ENCODE data around the gene CSF1R.

The CSF1R gene

DNA sequence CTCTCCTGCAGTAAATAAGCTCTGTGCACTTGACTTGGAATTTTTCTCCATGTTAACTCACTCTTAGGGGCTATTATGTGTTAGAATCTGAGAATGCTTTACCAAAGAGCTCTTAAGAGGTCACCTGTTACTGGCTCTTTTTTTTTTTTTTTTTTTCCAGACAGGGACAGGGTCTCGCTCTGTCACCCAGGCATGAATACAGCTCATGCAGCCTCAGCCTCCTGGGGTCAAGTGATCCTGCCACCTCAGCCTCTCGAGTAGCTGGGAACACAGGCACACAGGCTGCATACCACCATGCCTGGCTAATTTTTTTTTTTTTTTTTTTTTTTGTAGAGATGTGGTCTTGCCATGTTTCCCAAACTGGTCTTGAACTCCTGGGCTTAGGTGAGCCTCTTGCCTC is 63.7 kb downstream of the CSF1R start:
- H3K4me3 ChIP-seq (ENCODE audit: low read length): no peak overlapping the region
- no peak overlapping the region for H3K27ac ChIP-seq (ENCODE audit: low read length)
- peaks cover 97% of the 10 kb centered on the region for H3K36me3 ChIP-seq (ENCODE audit: insufficient read depth, low read depth, low read length)
- peak overlapping the region; percentile 0; the same call in 1 of the 2 replicates for H3K9ac ChIP-seq (ENCODE audit: low read depth, low read length)
- H3K9me3 ChIP-seq (ENCODE audit: insufficient read depth, low read depth, low read length): no peaks in the 10 kb centered on the region
- H3K27me3 ChIP-seq (ENCODE audit: insufficient read depth, low read length): no peaks in the 10 kb centered on the region
- peaks cover 7% of the 10 kb centered on the region; the same call in 1 of the 2 replicates for H3K4me1 ChIP-seq (ENCODE audit: insufficient read depth, low read length)

DNA sequence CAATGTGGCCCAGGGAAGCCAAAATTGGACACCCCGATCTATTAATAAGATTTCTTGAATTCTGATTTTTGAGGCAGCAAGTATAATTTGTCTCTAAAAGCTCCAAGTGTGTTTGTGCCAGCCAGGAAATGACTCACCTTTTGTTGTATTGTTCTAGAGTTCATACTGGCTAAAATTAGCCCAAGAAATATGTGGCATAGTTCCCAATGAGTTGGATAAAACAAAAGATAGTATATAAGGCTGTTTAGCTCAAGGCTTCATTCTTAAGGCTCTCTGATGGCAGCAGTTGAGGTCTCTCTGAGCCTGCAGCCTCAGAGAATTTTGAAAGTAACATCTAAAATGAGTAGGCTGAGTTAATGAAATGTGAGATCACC is 64.2 kb downstream of the CSF1R start:
- Histone ChIP-seq H3K27ac (ENCODE audit: low read length) (no peak overlapping the region), H3K36me3 (ENCODE audit: insufficient read depth, low read depth, low read length) (peaks cover 97% of the 10 kb centered on the region)

DNA sequence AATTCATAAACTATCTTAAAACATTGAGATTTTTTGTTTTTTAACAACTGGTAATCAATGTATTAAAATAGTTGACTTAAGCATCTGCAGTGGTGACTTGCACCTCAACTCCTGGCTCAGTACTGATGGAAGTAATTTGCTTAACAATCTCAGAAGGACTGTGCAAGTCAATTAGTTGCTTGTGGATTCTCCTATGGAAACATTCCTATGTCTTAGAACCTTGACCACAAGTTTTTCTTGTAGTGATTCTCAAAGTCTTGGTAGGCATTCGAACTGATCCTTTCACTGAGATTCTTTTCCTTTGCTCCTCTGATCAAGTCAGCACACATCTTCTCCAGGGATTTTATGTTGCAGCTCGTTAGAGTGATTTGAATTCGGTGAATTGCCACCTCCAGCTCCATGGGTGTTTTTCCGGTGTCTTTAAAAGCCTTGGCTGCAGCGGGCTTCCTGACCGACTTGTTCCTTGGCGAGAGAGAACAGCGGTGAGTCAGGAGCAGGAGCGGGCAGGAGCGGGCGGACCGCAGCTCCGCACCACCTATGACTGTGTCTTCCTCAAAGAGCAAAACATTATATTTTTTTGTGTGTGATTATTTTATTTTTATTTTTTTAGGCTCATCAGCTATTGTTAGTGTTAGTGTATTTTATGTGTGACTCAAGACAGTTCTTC is 64.7 kb downstream of the CSF1R start:
- Histone ChIP-seq H3K27me3 (ENCODE audit: insufficient read depth, low read length) (no peaks in the 10 kb centered on the region), H3K4me3 (ENCODE audit: low read length) (peak overlapping the region; percentile 13; the same call in 1 of the 2 replicates), H3K27ac (ENCODE audit: low read length) (no peak overlapping the region), H3K4me1 (ENCODE audit: insufficient read depth, low read length) (peaks cover 7% of the 10 kb centered on the region; the same call in 1 of the 2 replicates), H3K36me3 (ENCODE audit: insufficient read depth, low read depth, low read length) (peaks cover 97% of the 10 kb centered on the region), H3K9me3 (ENCODE audit: insufficient read depth, low read depth, low read length) (no peaks in the 10 kb centered on the region), H3K9ac (ENCODE audit: low read depth, low read length) (no peak overlapping the region)

More for the DNA sequence above, 64.2 kb downstream of the CSF1R start:
- Histone ChIP-seq H3K4me3 (ENCODE audit: low read length) (no peak overlapping the region), H3K4me1 (ENCODE audit: insufficient read depth, low read length) (peaks cover 7% of the 10 kb centered on the region; the same call in 1 of the 2 replicates), H3K27me3 (ENCODE audit: insufficient read depth, low read length) (no peaks in the 10 kb centered on the region), H3K9ac (ENCODE audit: low read depth, low read length) (peak overlapping the region; percentile 0; the same call in 1 of the 2 replicates), H3K9me3 (ENCODE audit: insufficient read depth, low read depth, low read length) (no peaks in the 10 kb centered on the region)

DNA sequence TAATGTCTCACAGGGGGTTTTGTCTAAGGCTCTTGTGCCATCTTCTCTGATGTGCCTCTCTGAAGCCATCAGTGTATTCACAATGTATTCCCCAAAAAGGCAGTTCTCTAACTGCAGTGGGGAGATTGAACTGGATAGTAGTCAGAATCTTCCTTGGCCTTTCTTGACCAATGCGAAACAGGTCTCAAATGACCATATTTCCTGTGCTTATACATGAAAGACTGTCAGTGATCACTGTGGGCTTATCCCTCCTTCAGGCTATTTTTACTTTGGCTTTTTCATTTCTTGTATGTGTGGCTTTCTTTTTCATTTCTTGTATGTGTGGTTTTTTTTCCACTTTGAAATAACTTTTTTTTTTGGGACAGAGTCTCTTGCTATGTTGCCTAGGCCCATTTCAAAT is 66.1 kb downstream of the CSF1R start:
- Histone ChIP-seq H3K9ac (ENCODE audit: low read depth, low read length) (no peak overlapping the region), H3K27me3 (ENCODE audit: insufficient read depth, low read length) (no peaks in the 10 kb centered on the region), H3K4me3 (ENCODE audit: low read length) (no peak overlapping the region), H3K27ac (ENCODE audit: low read length) (no peak overlapping the region), H3K36me3 (ENCODE audit: insufficient read depth, low read depth, low read length) (peaks cover 100% of the 10 kb centered on the region), H3K9me3 (ENCODE audit: insufficient read depth, low read depth, low read length) (peaks cover 8% of the 10 kb centered on the region; the same call in 1 of the 2 replicates), H3K4me1 (ENCODE audit: insufficient read depth, low read length) (peaks cover 7% of the 10 kb centered on the region; the same call in 1 of the 2 replicates)

DNA sequence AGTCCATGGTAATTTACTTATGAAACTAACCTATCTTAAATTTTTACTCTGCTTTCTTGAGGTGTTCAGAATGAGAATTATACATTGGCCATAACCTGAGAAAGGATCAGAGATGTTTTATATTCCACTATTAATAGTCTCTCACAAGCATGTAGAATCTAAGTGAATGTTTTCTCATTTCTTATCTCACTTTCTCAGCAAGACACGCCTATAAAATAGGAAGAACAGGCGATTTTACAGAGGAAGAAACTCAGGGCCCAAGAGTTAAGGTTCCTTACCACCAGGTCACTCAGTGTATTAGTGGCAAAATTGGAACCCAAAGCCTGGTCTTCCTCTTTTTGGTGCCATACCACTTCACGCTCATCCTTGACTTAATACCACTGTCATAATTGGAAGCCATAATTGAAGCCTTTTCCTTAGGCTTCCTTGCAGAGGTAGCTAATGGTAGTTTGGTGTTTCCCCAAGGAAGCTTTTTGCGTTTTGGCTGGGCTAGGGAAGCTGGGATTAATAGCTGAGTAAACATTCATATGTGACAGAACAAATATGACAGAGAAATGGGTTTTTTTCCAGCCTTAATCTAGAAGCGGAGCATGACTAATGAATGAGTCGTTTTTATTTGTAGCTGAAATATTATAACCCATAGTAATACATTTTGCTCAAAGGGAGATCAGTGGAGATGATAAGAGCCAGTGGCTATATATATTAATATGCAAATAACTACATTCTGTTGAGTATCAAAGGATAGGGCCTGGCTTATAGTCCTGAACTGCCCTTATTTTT is 68.9 kb downstream of the CSF1R start:
- Histone ChIP-seq H3K4me3 (ENCODE audit: low read length) (no peak overlapping the region), H3K27ac (ENCODE audit: low read length) (no peak overlapping the region), H3K27me3 (ENCODE audit: insufficient read depth, low read length) (no peaks in the 10 kb centered on the region), H3K4me1 (ENCODE audit: insufficient read depth, low read length) (peaks cover 7% of the 10 kb centered on the region; the same call in 1 of the 2 replicates), H3K9ac (ENCODE audit: low read depth, low read length) (no peak overlapping the region), H3K9me3 (ENCODE audit: insufficient read depth, low read depth, low read length) (peaks cover 8% of the 10 kb centered on the region; the same call in 1 of the 2 replicates), H3K36me3 (ENCODE audit: insufficient read depth, low read depth, low read length) (peaks cover 100% of the 10 kb centered on the region)

DNA sequence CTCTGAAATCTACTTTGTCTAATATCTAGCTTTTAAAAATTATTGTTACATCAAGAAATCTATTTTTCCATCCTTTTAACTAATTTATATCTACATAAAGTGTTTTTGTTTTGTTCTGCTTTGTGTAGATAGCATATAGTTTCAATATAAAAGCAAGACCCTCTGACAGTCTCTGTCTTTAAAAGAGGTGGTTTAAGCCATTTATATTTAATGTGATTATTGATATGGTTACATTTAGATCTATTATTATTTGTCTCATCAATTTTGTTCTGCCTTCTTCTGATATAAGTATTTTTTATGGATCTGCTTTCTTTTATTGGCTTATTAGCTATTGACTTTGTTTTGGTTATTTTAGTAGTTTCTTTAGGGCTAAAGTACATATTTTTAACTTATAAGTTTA is 69.8 kb downstream of the CSF1R start:
- Histone ChIP-seq H3K9me3 (ENCODE audit: insufficient read depth, low read depth, low read length) (peaks cover 8% of the 10 kb centered on the region; the same call in 1 of the 2 replicates), H3K36me3 (ENCODE audit: insufficient read depth, low read depth, low read length) (peaks cover 98% of the 10 kb centered on the region), H3K27me3 (ENCODE audit: insufficient read depth, low read length) (no peaks in the 10 kb centered on the region), H3K9ac (ENCODE audit: low read depth, low read length) (no peak overlapping the region), H3K27ac (ENCODE audit: low read length) (no peak overlapping the region), H3K4me1 (ENCODE audit: insufficient read depth, low read length) (peaks cover 6% of the 10 kb centered on the region; the same call in 1 of the 2 replicates), H3K4me3 (ENCODE audit: low read length) (no peak overlapping the region)

DNA sequence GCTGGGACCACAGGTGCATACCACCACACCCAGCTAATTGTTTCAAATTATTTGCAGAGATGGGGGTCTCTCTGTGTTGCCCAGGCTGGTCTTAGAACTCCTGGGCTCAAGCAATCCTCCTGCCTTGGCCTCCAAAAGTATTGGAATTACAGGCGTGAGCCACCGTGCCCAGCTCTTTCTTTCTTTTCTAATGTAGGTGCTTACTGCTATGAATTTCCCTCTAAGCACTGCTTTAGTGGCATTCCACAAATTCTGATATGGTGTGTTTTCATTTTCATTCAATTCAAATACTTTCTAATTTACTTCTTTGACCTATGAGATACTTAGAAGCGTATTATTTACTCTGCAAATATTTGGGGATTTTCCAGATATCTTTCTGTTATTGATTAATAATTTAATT is 70.9 kb downstream of the CSF1R start:
- H3K4me3 ChIP-seq (ENCODE audit: low read length): no peak overlapping the region
- H3K36me3 ChIP-seq (ENCODE audit: insufficient read depth, low read depth, low read length): peaks cover 97% of the 10 kb centered on the region
- no peaks in the 10 kb centered on the region for H3K4me1 ChIP-seq (ENCODE audit: insufficient read depth, low read length)
- no peak overlapping the region for H3K9ac ChIP-seq (ENCODE audit: low read depth, low read length)
- peaks cover 8% of the 10 kb centered on the region; the same call in 1 of the 2 replicates for H3K9me3 ChIP-seq (ENCODE audit: insufficient read depth, low read depth, low read length)
- no peak overlapping the region for H3K27ac ChIP-seq (ENCODE audit: low read length)
- H3K27me3 ChIP-seq (ENCODE audit: insufficient read depth, low read length): no peaks in the 10 kb centered on the region

DNA sequence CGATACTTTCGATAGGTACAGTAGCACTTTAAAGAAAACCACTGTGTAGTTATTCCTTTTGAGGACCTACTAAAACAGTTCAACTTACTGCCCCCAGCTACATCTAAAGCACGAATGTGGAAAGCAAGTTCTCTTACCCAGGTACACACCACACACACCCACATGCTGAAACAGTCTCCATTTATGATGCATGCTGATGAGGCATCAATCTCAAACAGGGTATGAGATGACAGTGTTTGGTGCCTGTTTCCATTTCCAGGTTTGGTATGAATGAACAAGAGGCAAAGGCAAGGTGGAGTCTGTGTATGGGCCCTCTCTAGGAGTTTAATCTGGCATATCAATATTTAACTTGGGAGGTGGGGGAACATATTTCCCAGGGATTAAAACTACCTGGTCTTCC is 71.9 kb downstream of the CSF1R start:
- Histone ChIP-seq H3K36me3 (ENCODE audit: insufficient read depth, low read depth, low read length) (peaks cover 97% of the 10 kb centered on the region), H3K4me3 (ENCODE audit: low read length) (no peak overlapping the region), H3K4me1 (ENCODE audit: insufficient read depth, low read length) (no peaks in the 10 kb centered on the region), H3K9ac (ENCODE audit: low read depth, low read length) (no peak overlapping the region), H3K27me3 (ENCODE audit: insufficient read depth, low read length) (no peaks in the 10 kb centered on the region), H3K27ac (ENCODE audit: low read length) (no peak overlapping the region), H3K9me3 (ENCODE audit: insufficient read depth, low read depth, low read length) (peaks cover 8% of the 10 kb centered on the region; the same call in 1 of the 2 replicates)

DNA sequence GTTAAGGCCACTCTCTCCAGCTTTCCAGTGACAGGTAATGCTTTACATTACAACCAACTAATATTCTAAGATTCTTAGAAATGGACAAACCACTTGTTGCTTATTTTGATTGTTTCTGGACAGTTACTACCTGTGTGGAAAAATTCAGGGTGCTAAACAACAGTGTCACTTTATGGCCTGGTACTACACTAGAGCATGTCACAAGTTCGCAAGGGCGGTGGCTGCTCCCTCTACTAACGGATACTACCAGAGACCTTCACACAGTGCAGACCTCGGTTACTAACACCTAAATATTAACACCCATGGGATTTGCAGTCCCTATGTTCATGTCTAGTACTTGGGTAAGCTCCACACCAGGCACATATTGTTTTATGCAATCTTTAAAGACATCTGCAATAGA is 72.4 kb downstream of the CSF1R start:
- Histone ChIP-seq H3K4me1 (ENCODE audit: insufficient read depth, low read length) (no peaks in the 10 kb centered on the region), H3K9me3 (ENCODE audit: insufficient read depth, low read depth, low read length) (peaks cover 8% of the 10 kb centered on the region; the same call in 1 of the 2 replicates), H3K4me3 (ENCODE audit: low read length) (no peak overlapping the region), H3K27ac (ENCODE audit: low read length) (no peak overlapping the region), H3K36me3 (ENCODE audit: insufficient read depth, low read depth, low read length) (peaks cover 96% of the 10 kb centered on the region), H3K27me3 (ENCODE audit: insufficient read depth, low read length) (no peaks in the 10 kb centered on the region), H3K9ac (ENCODE audit: low read depth, low read length) (no peak overlapping the region)

DNA sequence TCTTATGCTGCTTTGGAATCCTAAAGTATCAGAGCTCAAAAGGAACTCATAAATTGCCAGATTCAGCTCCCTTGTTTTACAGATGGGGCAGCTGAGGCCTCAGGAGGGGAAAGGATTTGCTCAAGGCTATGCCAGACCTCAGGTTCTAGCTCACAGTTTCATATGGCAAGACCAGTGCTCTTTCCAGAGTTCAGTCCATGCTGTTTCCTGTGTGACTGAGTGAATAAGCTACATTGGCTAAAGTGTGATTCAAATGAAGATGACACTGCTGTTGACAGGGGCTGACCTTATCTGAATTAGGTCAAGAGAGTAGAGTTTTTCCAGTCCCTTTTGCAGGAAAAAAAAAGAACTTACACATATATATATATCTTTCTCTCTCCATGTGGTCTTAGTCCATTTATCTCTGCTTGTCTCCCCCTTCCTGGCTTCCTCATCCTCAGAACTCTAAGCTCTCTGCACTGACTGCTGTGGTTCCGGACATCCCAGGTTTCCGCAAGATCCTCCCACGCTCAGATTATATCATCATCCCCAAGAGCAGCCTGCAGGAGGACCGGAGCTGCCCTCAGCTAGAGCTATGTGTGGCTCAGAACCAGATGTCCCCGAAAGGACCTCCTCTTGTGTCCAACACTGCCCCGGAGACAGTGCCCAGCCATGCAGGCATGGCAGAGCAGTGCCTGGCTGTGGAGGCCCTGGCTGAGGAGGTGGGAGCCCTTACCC is 76.5 kb downstream of the CSF1R start:
- H3K9me3 ChIP-seq (ENCODE audit: insufficient read depth, low read depth, low read length): no peaks in the 10 kb centered on the region
- no peaks in the 10 kb centered on the region for H3K27me3 ChIP-seq (ENCODE audit: insufficient read depth, low read length)
- H3K4me1 ChIP-seq (ENCODE audit: insufficient read depth, low read length): no peaks in the 10 kb centered on the region
- H3K27ac ChIP-seq (ENCODE audit: low read length): no peak overlapping the region
- H3K4me3 ChIP-seq (ENCODE audit: low read length): no peak overlapping the region
- no peak overlapping the region for H3K9ac ChIP-seq (ENCODE audit: low read depth, low read length)
- peaks cover 92% of the 10 kb centered on the region for H3K36me3 ChIP-seq (ENCODE audit: insufficient read depth, low read depth, low read length)

DNA sequence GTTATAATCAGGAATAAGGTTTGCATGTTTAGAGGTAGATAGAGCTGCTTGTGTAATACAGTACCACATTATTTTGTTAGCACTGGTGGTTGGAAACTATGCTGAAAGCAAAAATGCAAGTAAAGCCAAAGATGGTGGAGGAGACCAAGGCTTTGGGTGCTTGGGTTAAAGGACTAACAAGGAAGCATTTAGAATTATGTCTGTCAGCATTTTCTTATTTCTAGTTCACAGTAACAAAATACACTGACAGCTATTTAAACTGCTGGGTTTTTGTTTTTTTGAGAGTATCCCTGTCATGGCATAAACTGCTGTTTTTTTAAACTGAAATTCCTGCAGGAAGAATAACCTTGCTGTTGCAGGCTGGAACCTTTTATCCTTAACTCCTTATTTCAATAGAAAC is 79.3 kb downstream of the CSF1R start:
- H3K27ac ChIP-seq (ENCODE audit: low read length): no peak overlapping the region
- peaks cover 73% of the 10 kb centered on the region for H3K36me3 ChIP-seq (ENCODE audit: insufficient read depth, low read depth, low read length)
- H3K4me3 ChIP-seq (ENCODE audit: low read length): no peak overlapping the region

More for the DNA sequence above, 79.3 kb downstream of the CSF1R start:
- 0 out of 2 replicates have a peak, but pooled peaks cover 2% of the 10 kb centered on the region for H3K4me1 ChIP-seq (ENCODE audit: insufficient read depth, low read length)
- no peak overlapping the region for H3K9ac ChIP-seq (ENCODE audit: low read depth, low read length)
- no peaks in the 10 kb centered on the region for H3K9me3 ChIP-seq (ENCODE audit: insufficient read depth, low read depth, low read length)
- no peaks in the 10 kb centered on the region for H3K27me3 ChIP-seq (ENCODE audit: insufficient read depth, low read length)

All from iPS-20b (cell line).